Transverse colon (tissue), 4 donors: ENCODE data around the gene RPL13A. TPM values are rescaled to one million over a fixed set of nuclear protein-coding genes. Genes with fewer than 3 reads are reported as not detected.

Source experiments
- DNase-seq: peaks from one replicate; pipeline ENCODE4 v3.0.0-alpha.2; 2019
- H3K27ac ChIP-seq, 4 donors: fragments of 200-600 bp; sonication (generic); 2 replicates each; pipeline ENCODE4 v1.5.1; 2016 to 2018; ENCODE audit warnings: inconsistent platforms in 4 of 4
- H3K27me3 ChIP-seq: fragments of 200-600 bp; sonication (generic); 2 replicates; pipeline ENCODE4 v1.5.1; 2017; ENCODE audit warnings: inconsistent platforms
- H3K36me3 ChIP-seq, 4 donors: fragments of 200-600 bp; sonication (generic); 2 replicates each; pipeline ENCODE4 v1.5.1; 2017 to 2019; ENCODE audit warnings: inconsistent platforms in 4 of 4
- H3K4me1 ChIP-seq, 4 donors: fragments of 200-600 bp; sonication (generic); 2 replicates each; pipeline ENCODE4 v1.5.1; 2017 to 2020; ENCODE audit warnings: inconsistent platforms in 4 of 4
- H3K4me3 ChIP-seq, 4 donors: fragments of 200-600 bp; sonication (generic); 1 replicate in 1 of 4; 2 replicates in 3 of 4; pipeline versions ENCODE4 v1.5.1 to v1.6.1; 2017 to 2019; ENCODE audit warnings: inconsistent platforms in 4 of 4
- H3K9me3 ChIP-seq, 2 donors: fragments of 200-600 bp; sonication (generic); 2 replicates each; pipeline ENCODE4 v1.5.1; 2017 to 2019; ENCODE audit warnings: inconsistent platforms in 2 of 2
- CTCF ChIP-seq, 5 experiments: fragments of 200-600 bp in 3 of 5; fragments of 450-650 bp in 2 of 5; sonication (generic) in 3 of 5; IDR thresholded peaks; 1 replicate in 2 of 5; 2 replicates in 3 of 5; pipeline ENCODE4 v1.5.1; 2016 to 2017; ENCODE audit warnings: antibody characterized with exemption in 5 of 5, inconsistent platforms in 3 of 5, mild to moderate bottlenecking in 2 of 5, moderate library complexity in 1 of 5
- EP300 ChIP-seq: sonication (generic); formaldehyde crosslinking; IDR thresholded peaks from one replicate; pipeline ENCODE4 v1.6.1; 2017; ENCODE audit warnings: antibody characterized with exemption, low read depth
- POLR2A ChIP-seq: fragments of 450-650 bp; IDR thresholded peaks from one replicate; pipeline ENCODE4 v1.6.1; 2016; ENCODE audit warnings: antibody characterized with exemption, mild to moderate bottlenecking, moderate library complexity
- POLR2AphosphoS5 ChIP-seq, 3 donors: sonication (generic); formaldehyde crosslinking; IDR thresholded peaks; one replicate each; pipeline ENCODE4 v1.6.1; 2016; ENCODE audit warnings: antibody characterized with exemption in 3 of 3
- WGBS, 2 donors: methylation state at CpG; one replicate each; pipeline ENCODE4 v1.1.5; 2018; ENCODE audit warnings: low coverage in 1 of 2; 5-methylcytosine and 5-hydroxymethylcytosine counted together
- in situ Hi-C, 4 donors: fragments of 200-750 bp; cut with MboI; loops; one replicate each; pipeline versions ENCODE4 v1.15.0 to v1.15.1; 2017; ENCODE audit warnings: low sequenced_read_pairs in 3 of 4, low pct_ligation_motif_present in 1 of 4, low pct_unique_long_range_greater_than_20kb in 1 of 4
- intact Hi-C: fragments of 100-400 bp; cut with DNase I; formaldehyde crosslinking; loops from one replicate; pipeline ENCODE4 v1.15.1; 2023; ENCODE audit warnings: low total_unique reads
- small RNA-seq, 4 donors: library from RNA; depleted of rRNA; stranded (forward); fragments of <200 nt; gene quantifications; one replicate each; pipeline ENCODE3, GENCODE V24; 2016
- total RNA-seq, 4 donors: library from RNA; depleted of rRNA; stranded (reverse); fragments of >200 nt; gene quantifications; one replicate each; pipeline ENCODE4 v1.1.0, GENCODE V29; 2016

The RPL13A gene
- total RNA-seq, 4 donors from 2014 or later = 1,219 to 2,956 (median 2,884) TPM

GRCh38 chr19:49536921-49537462 is 49.6 kb downstream of the RPL13A start:
- Histone ChIP-seq H3K4me3 (no peak overlapping the region), H3K4me1 (peaks cover 0 to 13% (median 8%) of the 10 kb centered on the region in 4 donors), H3K27ac (no peak overlapping the region), H3K36me3 (peaks cover 0 to 24% (median 8%) of the 10 kb centered on the region in 4 donors), H3K9me3 (no peaks in the 10 kb centered on the region), H3K27me3 (no peaks in the 10 kb centered on the region)
- no peak for DNase-seq
- intact Hi-C loops = no loop called here
- WGBS, 2 donors = 87 to 89% methylated on average over 9 to 22 of the region's 22 CpGs
- in situ Hi-C loops = no loop called here
- no peak for TF ChIP-seq EP300
- no peak for TF ChIP-seq POLR2A
- no peak for TF ChIP-seq POLR2AphosphoS5 (IDR thresholded peaks at IDR 0.05)
- TF ChIP-seq CTCF (IDR thresholded peaks at IDR 0.05) = no peak

- TF ChIP-seq EP300 (no peak), CTCF (IDR thresholded peaks at IDR 0.05) (no peak), POLR2A (no peak), POLR2AphosphoS5 (IDR thresholded peaks at IDR 0.05) (no peak)
- H3K9me3 ChIP-seq = no peaks in the 10 kb centered on the region
- peaks cover 0 to 24% (median 5%) of the 10 kb centered on the region in 4 donors for H3K36me3 ChIP-seq
- H3K27ac ChIP-seq = no peak overlapping the region
- peaks cover 0 to 11% (median 3%) of the 10 kb centered on the region in 4 donors for H3K4me1 ChIP-seq
- 90% methylated on average over 5 of the region's 5 CpGs; no CpG with 5 or more reads in 1 of the 2 donors for WGBS, 2 donors
- H3K27me3 ChIP-seq = no peaks in the 10 kb centered on the region
- in situ Hi-C loops (no loop called here), intact Hi-C loops (no loop called here)
- H3K4me3 ChIP-seq = no peak overlapping the region
- DNase-seq = no peak
Observed at GRCh38 chr19:49538643-49539042, 51.2 kb downstream of the RPL13A start.

- no peak overlapping the region for H3K27ac ChIP-seq
- H3K27me3 ChIP-seq = no peaks in the 10 kb centered on the region
- in situ Hi-C loops (no loop called here), intact Hi-C loops (no loop called here)
- H3K36me3 ChIP-seq = peaks cover 0 to 24% (median 5%) of the 10 kb centered on the region in 4 donors
- H3K4me1 ChIP-seq = peaks cover 0 to 8% (median 2%) of the 10 kb centered on the region in 4 donors
- no peak for DNase-seq
- no peaks in the 10 kb centered on the region for H3K9me3 ChIP-seq
- TF ChIP-seq POLR2A = no peak
- 91 to 100% methylated on average over 3 to 13 of the region's 13 CpGs for WGBS, 2 donors
- no peak overlapping the region for H3K4me3 ChIP-seq
Observed at GRCh38 chr19:49539192-49539952, 52.0 kb downstream of the RPL13A start.

Small RNA genes lying within 50 kb of the gene (small RNA-seq; reads per million reads assigned to genes)
- gene COX6CP7 (0 reads per million in 4 donors), gene MIR150 (78.2 to 103 (median 94.2) reads per million in 4 donors), gene SNORD32A (0 reads per million in 4 donors), gene SNORD33 (0 reads per million in 4 donors), gene SNORD34 (0 reads per million in 4 donors), gene SNORD35A (0 reads per million in 4 donors), gene SNORD35B (0 reads per million in 4 donors)

Other genes starting within 250 kb of the RPL13A start
- under 1 TPM in 3 of 4 donors, not detected in 1; 0.40 to 0.75 (median 0.48) TPM for gene SLC6A16, start 162.4 kb upstream of the RPL13A start, total RNA-seq
- gene CD37, start 152.2 kb upstream of the RPL13A start, total RNA-seq = 10 to 100 TPM in 3 of 4 donors, 1 to 10 TPM in 1; 8.5 to 24.0 (median 13.3) TPM
- 10 to 100 TPM in 3 of 4 donors, 1 to 10 TPM in 1; 5.6 to 20.3 (median 10.9) TPM for gene TEAD2, start 125.2 kb upstream of the RPL13A start, total RNA-seq
- gene DKKL1, start 123.7 kb upstream of the RPL13A start, total RNA-seq = 1 to 10 TPM in 1 of 4 donors, not detected in 3; 2.2 TPM
- not detected for gene KASH5, start 99.4 kb upstream of the RPL13A start, total RNA-seq
- gene PTH2, start 64.2 kb upstream of the RPL13A start, total RNA-seq = not detected
- gene GFY, start 62.2 kb upstream of the RPL13A start, total RNA-seq = not detected
- 1 to 10 TPM in 1 of 4 donors, under 1 TPM in 1, not detected in 2; 0.55 to 1.1 TPM for gene SLC17A7, start 46.1 kb upstream of the RPL13A start, total RNA-seq
- 100 to 1,000 TPM in 1 of 4 donors, 10 to 100 TPM in 3; 52.7 to 105 (median 90.4) TPM for gene PIH1D1, start 35.8 kb upstream of the RPL13A start, total RNA-seq
- 100 to 1,000 TPM in 1 of 4 donors, 10 to 100 TPM in 3; 24.3 to 465 (median 43.1) TPM for gene ALDH16A1, start 34.4 kb upstream of the RPL13A start, total RNA-seq
- gene FLT3LG, start 13.4 kb upstream of the RPL13A start, total RNA-seq = 1 to 10 TPM in 2 of 4 donors, under 1 TPM in 1, not detected in 1; 1.00 to 4.0 (median 3.2) TPM
- gene RPS11, start 8.8 kb downstream of the RPL13A start, total RNA-seq = 1,000 to 10,000 TPM; 1,601 to 4,774 (median 2,823) TPM
- 100 to 1,000 TPM; 425 to 562 (median 519) TPM for gene FCGRT, start 25.1 kb downstream of the RPL13A start, total RNA-seq
- 100 to 1,000 TPM in 1 of 4 donors, 10 to 100 TPM in 3; 26.2 to 119 (median 57.4) TPM for gene RCN3, start 40.4 kb downstream of the RPL13A start, total RNA-seq
- gene NOSIP, start 92.9 kb downstream of the RPL13A start, total RNA-seq = 100 to 1,000 TPM in 1 of 4 donors, 10 to 100 TPM in 3; 56.5 to 105 (median 74.4) TPM
- 10 to 100 TPM in 2 of 4 donors, 1 to 10 TPM in 1, under 1 TPM in 1; 0.40 to 22.7 (median 12.2) TPM for gene PRRG2, start 93.7 kb downstream of the RPL13A start, total RNA-seq
- 10 to 100 TPM; 12.2 to 54.7 (median 30.0) TPM for gene PRR12, start 103.6 kb downstream of the RPL13A start, total RNA-seq
- gene RRAS, start 152.5 kb downstream of the RPL13A start, total RNA-seq = 10 to 100 TPM; 31.8 to 97.6 (median 58.2) TPM
- gene SCAF1, start 154.6 kb downstream of the RPL13A start, total RNA-seq = 100 to 1,000 TPM in 1 of 4 donors, 10 to 100 TPM in 3; 20.2 to 118 (median 32.7) TPM
- 100 to 1,000 TPM in 2 of 4 donors, 10 to 100 TPM in 2; 73.0 to 164 (median 104) TPM for gene IRF3, start 178.2 kb downstream of the RPL13A start, total RNA-seq
- gene BCL2L12, start 178.3 kb downstream of the RPL13A start, total RNA-seq = 10 to 100 TPM in 1 of 4 donors, 1 to 10 TPM in 3; 5.4 to 10.2 (median 6.9) TPM
- 100 to 1,000 TPM in 1 of 4 donors, 10 to 100 TPM in 3; 45.6 to 116 (median 70.3) TPM for gene PRMT1, start 189.7 kb downstream of the RPL13A start, total RNA-seq
- under 1 TPM in 2 of 4 donors, not detected in 2; 0.41 to 0.95 TPM for gene ADM5, start 202.0 kb downstream of the RPL13A start, total RNA-seq
- gene CPT1C, start 203.5 kb downstream of the RPL13A start, total RNA-seq = 10 to 100 TPM in 1 of 4 donors, 1 to 10 TPM in 3; 1.5 to 10.9 (median 2.2) TPM